ENCODE measurements around the gene HCRT.

HCRT gene

GRCh38 chr17:42136654-42137051 lies 48.6 kb downstream of the HCRT start:
- DNase-seq: no peak

- no peak for DNase-seq
Measured at GRCh38 chr17:42135664-42136653, 49.3 kb downstream of the HCRT start.

GRCh38 chr17:42135151-42135550 lies 50.1 kb downstream of the HCRT start:
- DNase-seq: no peak

All from NCI-H187 (cell line).